Embryonic facial prominence (tissue), 1 donor: Measurements from ENCODE around the gene NFIB.

Experiments
- DNase-seq: peaks from one replicate; pipeline ENCODE4 v3.0.0-alpha.2; 2016; ENCODE audit errors: extremely low spot score

The NFIB gene

DNA sequence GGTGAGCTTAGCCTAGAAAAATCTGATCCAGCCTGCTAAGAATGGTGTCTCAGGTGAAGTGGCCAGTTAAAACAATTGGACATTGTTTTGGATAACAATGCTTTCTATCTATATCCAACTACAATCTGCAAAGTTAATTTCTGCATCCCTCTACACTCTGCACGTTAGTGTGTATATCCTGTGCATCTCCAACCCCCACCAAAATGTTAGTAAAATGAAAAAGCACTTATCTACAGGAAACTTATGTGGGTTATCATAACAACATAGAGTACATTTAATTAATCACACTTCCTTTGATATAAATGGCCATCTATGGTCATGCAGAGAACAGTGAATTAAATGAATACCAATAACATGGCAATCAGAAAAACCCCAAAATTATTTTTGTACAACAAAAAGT is 158.7 kb downstream of the NFIB start:
- no peak for DNase-seq

- DNase-seq: no peak
Observed at GRCh38 chr9:14153310-14153720, 160.6 kb downstream of the NFIB start.

- DNase-seq: no peak
Observed at GRCh38 chr9:14151451-14151850, 162.5 kb downstream of the NFIB start.

DNA sequence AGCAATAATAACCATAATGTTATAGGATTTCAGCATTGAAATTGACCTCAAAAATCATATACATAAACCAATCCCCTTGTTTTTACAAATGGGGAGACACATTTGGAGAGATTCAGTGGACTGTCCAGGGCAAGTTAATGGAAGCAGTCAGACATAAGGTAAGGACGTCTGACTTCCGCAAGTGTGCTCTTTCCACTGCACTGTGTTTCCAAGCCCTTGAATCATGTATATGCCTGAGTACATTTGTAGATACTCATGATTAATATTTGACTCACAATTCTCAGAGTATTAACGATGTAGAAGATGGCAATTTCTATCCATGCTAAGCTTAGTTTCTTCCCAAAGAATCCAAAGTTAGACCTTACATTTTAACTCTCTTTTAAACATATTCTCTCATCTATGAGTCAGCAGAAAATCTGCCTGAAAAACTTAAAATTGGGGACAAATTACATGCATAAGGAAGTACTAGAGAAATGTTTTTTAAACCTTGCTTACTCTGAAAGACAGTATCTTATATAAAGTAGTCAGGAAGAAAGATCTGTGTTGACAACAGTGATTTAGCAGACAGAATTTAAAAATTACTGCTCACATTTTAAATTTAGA is 165.3 kb downstream of the NFIB start:
- no peak for DNase-seq

DNA sequence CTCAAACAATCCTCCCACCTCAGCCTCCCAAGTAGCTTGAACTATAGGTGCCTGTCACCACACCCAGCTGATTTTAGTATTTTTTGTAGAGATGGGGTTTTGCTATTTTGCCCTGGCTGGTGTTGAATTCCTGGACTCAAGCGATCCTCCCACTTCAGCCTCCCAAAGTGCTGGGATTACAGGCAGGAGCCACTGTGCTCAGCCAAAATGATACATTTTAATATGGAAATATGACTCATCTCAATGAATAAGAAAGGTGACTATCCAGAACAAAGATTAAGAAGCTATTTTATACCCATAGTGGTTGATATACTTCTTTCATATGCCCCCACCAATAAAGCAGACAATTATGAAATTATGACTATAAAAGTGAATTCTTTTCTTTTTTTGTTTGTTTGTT is 166.2 kb downstream of the NFIB start:
- no peak for DNase-seq

- DNase-seq: no peak
Observed at GRCh38 chr9:14146201-14146874, 167.6 kb downstream of the NFIB start.

GRCh38 chr9:14144215-14144614 is 169.7 kb downstream of the NFIB start:
- no peak for DNase-seq

DNA sequence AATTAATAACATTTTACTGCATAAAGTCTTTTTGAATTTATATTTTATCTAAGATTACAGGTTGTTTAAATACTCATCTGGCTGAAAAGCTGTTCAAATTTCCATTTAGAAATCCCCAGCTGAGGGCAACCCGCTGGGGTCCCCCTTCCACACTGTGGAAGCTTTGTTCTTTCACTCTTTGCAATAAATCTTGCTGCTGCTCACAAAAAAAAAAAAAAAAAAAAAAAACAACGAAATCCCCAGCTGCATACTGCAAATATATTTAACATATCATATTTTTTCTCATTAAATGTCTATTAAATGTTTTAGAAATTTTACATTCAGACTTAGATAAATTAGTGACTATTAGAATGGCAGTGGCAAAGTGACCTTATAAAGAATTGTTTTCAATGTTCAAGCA is 172.2 kb downstream of the NFIB start:
- no peak for DNase-seq

GRCh38 chr9:14140096-14140697 is 173.7 kb downstream of the NFIB start:
- no peak for DNase-seq

GRCh38 chr9:14139287-14139686 is 174.7 kb downstream of the NFIB start:
- DNase-seq: no peak

DNA sequence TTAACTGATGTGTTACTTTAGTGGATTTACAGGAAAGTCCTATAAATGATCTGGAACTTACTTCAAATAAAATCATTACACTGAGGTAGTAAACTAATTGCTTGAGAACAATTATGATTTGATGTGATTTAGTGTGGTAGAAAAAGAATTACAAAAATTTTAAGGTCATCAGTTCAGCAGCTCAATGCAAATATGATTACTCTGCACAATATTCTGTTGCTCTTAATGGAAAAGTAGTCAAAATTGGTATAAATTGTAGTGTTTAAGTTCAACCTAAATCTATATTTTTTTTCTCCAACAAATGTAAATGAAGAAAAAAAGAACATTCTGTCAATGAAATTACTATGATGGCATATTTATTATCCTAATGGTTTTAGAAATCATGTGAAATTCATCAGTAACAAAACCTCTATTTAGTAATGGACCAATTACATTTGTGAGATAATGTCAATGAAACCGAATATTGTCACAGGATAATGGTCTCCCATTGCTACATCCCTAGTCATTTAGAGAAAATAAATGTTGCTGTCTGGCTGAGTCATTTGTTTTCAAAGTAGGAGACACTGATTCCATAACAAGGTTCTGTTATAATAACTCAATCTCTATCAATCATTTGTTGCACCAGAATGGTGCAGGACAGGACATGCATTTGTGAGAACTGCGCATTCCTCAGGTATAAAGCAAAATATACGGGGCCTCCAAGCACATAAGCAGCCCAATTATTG is 177.1 kb downstream of the NFIB start:
- DNase-seq: no peak

- no peak for DNase-seq
Observed at GRCh38 chr9:14136047-14136635, 177.8 kb downstream of the NFIB start.

DNA sequence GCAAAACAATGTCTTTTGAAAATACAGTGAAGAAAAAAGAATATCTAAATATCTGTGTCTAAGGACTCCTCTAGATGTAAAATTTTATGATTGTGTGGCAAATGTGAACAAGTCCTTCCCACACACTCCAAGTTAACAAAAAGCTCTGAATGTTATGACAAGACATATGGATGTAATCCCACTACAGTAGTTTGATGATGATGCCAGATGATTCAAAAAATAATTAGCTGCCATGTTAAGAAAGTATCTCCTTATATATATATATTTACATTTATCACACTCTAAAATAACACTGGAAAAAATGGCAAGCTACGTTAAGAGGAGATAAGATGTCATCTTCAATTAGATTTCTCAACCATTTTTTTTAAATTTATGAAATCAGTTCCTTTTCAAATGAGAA is 178.5 kb downstream of the NFIB start:
- no peak for DNase-seq

DNA sequence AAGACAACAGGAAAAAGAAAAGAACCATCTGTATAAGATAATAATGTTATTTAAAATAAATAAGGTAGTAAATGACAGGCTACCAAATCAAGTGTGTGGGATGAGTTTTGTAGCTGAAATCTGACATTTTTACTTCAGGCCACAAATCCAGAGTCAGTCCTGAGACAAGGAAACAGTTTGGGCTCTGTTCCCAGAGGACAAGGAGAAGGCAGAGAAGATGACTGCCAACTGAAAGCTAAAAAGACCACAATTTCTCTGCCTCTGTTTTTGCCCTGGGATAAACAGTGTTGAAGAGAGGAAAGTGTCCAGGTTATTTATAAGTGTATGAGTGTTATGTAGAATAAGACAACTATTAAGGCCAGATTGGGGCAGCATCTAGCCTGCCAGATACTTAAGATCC is 180.5 kb downstream of the NFIB start:
- DNase-seq: no peak

GRCh38 chr9:14132775-14133174 is 181.2 kb downstream of the NFIB start:
- DNase-seq: no peak

DNA sequence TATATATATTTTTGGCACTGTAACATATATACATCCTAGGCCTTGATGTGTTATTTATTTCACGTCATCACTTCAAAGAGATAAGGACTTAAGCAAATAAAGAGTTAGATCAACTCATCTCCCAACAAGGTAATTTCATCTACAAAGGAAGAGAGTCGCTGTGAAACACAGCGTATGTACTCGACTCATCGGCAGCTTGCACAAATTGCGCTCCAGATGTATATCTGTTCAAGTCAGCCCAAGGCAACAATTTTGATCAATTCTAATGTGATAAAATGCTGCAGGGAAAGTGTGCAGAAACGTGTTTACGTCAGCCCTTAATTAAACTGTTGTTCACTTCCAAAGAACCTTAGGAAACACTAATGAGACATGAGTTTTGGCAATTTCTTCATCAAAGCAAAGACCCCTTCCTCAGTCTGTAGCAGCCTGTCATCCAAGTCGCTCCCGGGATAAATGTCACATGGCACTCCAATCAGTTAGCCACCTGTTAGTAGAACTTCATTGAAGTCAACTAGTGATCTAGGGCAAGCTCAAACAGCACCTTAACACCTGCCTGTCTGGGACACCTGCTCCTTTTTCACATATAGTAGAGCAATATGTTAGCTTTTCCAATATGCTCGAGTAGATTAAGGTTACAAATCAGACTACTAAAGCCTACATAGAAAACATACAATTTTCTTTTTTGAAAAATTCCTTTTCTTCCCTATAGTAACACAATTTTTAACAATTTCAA is 182.4 kb downstream of the NFIB start:
- no peak for DNase-seq

GRCh38 chr9:14127656-14128055 is 186.3 kb downstream of the NFIB start:
- no peak for DNase-seq

DNA sequence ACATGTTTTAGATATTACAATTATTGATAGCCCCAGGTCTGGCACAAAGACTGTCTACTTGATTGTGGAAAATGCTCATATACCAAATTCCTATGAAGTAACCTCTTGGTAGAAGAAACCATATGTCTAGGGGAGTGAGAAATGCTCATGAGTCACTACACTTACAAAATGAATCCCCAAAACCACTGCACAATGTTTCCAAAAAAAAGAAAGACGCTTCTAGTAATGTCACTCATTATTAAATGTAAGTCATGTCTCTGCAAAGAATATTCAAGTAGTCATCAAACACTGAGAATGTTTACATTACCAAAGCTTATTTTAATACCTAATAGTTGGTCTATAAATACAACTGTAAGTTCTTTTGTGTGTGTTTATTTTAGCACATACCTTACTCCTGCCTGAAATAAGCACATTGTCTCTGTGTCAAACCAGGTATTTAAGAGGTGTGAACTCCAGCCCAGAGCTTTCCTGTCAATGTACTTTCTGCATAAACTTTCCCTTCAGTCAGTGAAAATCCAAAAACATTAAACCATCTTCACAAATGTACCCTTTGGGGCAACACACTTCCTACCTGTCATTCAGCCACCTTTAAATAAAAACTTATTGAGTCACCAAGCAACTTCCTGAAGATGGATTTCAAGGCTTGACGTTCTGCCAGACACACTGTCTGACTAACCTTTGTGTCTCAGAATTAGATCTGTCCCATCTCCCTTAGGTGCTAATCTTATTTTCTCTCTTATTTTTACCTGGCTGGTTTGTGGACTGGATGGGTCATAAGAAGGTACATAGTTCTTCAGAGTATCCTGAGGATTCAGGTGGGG is 194.0 kb downstream of the NFIB start:
- DNase-seq: no peak

DNA sequence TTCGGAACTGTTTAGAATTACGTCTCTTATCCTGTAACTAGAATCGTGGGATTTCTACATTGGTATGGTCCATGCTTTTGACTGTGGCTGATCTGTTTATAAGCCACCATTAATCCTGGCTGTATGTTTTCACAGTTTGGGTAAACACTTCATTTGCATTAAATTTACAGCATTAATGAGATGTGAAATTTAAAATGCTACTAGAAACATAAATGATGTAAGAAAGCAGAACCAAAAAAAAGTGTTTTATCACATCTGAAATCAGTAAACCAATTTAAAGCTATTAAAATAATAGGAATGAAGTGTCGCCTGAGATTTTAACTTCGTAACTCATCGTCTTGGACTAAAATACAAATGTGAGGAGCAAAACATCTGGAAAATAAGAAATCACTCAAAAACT is 201.7 kb downstream of the NFIB start:
- no peak for DNase-seq

GRCh38 chr9:14111696-14112095 is 202.2 kb downstream of the NFIB start:
- DNase-seq: no peak

DNA sequence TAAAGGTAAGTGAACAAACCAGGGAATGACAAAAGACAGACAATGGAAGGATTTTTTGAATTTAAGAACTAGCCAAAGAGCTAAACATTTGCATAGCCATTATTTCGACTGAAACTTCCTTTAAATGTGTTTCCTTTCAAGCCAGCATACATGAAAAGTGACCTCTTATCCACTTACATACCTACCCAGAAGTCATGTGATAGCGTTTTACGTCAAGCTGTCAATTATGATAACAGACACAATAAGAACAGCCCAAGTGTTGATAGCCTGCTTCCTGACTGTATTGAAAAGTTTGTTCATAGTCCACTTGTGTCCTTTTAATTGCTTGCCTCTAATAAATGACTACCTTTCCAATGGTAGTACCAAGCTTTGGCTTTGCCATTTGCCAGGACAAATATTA is 206.0 kb downstream of the NFIB start:
- no peak for DNase-seq
